Colonic mucosa (tissue), 4 donors: ENCODE results near the gene LDB3. TPM values are rescaled to one million over a fixed set of nuclear protein-coding genes. Genes with fewer than 3 reads are reported as not detected.
A peak's percentile ranks its signal among the peaks of the same experiment; 100 is the strongest.

Experiments
- DNase-seq: peaks from one replicate; pipeline ENCODE4 v3.0.0-alpha.2; 2020
- H3K27ac ChIP-seq: fragments of 200-600 bp; one replicate; pipeline ENCODE4 v1.8.0; 2021
- H3K27me3 ChIP-seq: fragments of 200-600 bp; one replicate; pipeline ENCODE4 v1.8.0; 2021
- H3K36me3 ChIP-seq: fragments of 200-600 bp; one replicate; pipeline ENCODE4 v1.8.0; 2021
- H3K4me1 ChIP-seq: fragments of 200-600 bp; one replicate; pipeline ENCODE4 v1.8.0; 2021; ENCODE audit warnings: mild to moderate bottlenecking
- H3K4me3 ChIP-seq: fragments of 200-600 bp; one replicate; pipeline ENCODE4 v1.8.0; 2021
- H3K9ac ChIP-seq, 2 donors: one replicate each; pipeline ENCODE4 v1.7.0; 2013; ENCODE audit warnings: control low read depth in 2 of 2, low read depth in 2 of 2, low read length in 2 of 2
- H3K9me3 ChIP-seq: fragments of 200-600 bp; one replicate; pipeline ENCODE4 v1.8.0; 2021
- intact Hi-C: fragments of 100-400 bp; cut with DNase I; formaldehyde crosslinking; loops from one replicate; pipeline ENCODE4 v1.14.1; 2022
- total RNA-seq, 2 donors: library from RNA; stranded (reverse); fragmentation: NEBNext Ultra II Directional in 1 of 2; extraction: Animal tissue kit (Norgen Biotek cat#: 25700) in 1 of 2; gene quantifications; one replicate each; pipeline ENCODE4 v1.2.1, GENCODE V29; 2021
- TF ChIP-seq, protein P1 (sequence below): fragments of 200-600 bp; IDR thresholded peaks from one replicate; pipeline ENCODE4 v1.8.0; 2022; ENCODE audit warnings: antibody characterized with exemption, mild to moderate bottlenecking
- donor health status: healthy.
- donor health status: DM: no; HTN: no; CAD: no.
- donor health status: DM: no; HTN: no; CAD: no.

The LDB3 gene
- total RNA-seq, 2 donors from 2014 or later: 0.72 to 4.7 TPM

DNA sequence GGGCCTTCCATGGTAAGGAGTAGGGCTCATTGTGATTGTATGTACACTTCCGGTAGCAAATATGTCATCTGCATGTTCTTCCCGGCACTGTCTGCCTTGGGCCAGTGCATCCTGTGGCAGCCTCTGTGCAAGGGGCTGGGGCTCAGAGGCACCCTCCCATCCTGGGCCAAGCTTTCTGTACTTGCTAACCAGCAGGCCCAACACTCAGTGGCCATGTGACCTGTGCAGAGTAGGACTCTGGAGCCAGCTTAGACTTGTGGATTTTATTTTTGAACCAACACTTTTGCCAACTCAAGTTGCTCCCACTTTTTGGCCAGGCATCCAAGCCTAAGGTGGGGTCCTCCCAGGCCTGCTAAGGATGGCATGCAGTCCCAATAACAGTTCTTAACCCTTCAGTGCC is 25.0 kb downstream of the LDB3 start:
- Histone ChIP-seq H3K4me1 (no peaks in the 10 kb centered on the region), H3K9me3 (no peaks in the 10 kb centered on the region), H3K27me3 (no peaks in the 10 kb centered on the region), H3K27ac (no peak overlapping the region), H3K36me3 (no peaks in the 10 kb centered on the region), H3K9ac (no peak overlapping the region), H3K4me3 (no peak overlapping the region)
- DNase-seq: no peak
- intact Hi-C loops: loop anchor here (2.0 to 5.0 kb wide), 2 partner anchors 206 to 264 kb away; partner anchors contain the start of genes MMRN2 and SNCG
- TF ChIP-seq, protein P1, sequence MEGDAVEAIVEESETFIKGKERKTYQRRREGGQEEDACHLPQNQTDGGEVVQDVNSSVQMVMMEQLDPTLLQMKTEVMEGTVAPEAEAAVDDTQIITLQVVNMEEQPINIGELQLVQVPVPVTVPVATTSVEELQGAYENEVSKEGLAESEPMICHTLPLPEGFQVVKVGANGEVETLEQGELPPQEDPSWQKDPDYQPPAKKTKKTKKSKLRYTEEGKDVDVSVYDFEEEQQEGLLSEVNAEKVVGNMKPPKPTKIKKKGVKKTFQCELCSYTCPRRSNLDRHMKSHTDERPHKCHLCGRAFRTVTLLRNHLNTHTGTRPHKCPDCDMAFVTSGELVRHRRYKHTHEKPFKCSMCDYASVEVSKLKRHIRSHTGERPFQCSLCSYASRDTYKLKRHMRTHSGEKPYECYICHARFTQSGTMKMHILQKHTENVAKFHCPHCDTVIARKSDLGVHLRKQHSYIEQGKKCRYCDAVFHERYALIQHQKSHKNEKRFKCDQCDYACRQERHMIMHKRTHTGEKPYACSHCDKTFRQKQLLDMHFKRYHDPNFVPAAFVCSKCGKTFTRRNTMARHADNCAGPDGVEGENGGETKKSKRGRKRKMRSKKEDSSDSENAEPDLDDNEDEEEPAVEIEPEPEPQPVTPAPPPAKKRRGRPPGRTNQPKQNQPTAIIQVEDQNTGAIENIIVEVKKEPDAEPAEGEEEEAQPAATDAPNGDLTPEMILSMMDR: no peak

- intact Hi-C loops: loop anchor here (2.0 to 5.0 kb wide), 2 partner anchors 205 to 263 kb away; partner anchors contain the start of genes MMRN2 and SNCG
- no peak overlapping the region for H3K27ac ChIP-seq
- DNase-seq: peak; percentile 62
- no peaks in the 10 kb centered on the region for H3K4me1 ChIP-seq
- H3K36me3 ChIP-seq: no peaks in the 10 kb centered on the region
- no peaks in the 10 kb centered on the region for H3K27me3 ChIP-seq
- no peaks in the 10 kb centered on the region for H3K9me3 ChIP-seq
- TF ChIP-seq, protein P1: peak; percentile 63
- no peak overlapping the region for H3K4me3 ChIP-seq
- H3K9ac ChIP-seq: no peak overlapping the region
Observed at GRCh38 chr10:86693721-86694369, 25.5 kb downstream of the LDB3 start.

DNA sequence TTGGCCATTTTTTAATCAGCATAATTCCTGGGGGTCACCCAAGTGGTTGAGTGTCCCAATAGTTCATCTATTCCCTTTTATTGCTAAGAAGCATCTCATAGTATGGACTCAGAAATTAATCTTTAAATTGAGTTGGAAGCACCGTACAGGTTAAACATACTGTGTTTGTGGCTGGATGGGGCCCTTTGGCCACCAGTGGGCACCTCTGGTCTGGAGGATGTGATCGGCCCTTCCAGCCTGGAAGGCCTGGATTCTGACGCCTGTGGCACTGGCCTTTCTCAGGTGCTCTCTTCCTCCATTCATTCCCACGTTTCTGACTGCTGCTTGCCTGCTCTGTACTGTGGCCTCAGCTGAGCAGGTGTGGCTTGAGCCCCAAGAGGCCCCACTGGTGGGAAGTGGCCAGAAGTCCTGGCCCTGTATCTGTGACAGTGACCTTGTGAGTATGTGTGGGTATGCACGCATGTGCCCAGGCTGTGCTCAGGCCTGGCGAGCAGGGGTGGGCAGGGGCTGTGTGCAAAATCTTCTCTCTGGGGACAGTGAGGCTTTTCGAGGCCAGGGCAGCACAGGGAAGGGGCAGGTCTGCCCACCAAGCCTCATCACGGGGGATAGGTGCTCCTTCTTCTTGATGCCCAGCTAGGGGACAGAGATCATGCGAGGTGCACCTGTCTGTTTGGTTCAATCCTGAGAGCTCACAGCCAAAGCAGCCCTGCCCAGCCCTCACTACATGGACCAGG is 30.1 kb downstream of the LDB3 start:
- Histone ChIP-seq H3K27me3 (no peaks in the 10 kb centered on the region), H3K27ac (no peak overlapping the region), H3K9me3 (no peaks in the 10 kb centered on the region), H3K9ac (no peak overlapping the region), H3K4me3 (no peak overlapping the region), H3K36me3 (no peaks in the 10 kb centered on the region), H3K4me1 (no peaks in the 10 kb centered on the region)
- intact Hi-C loops: no loop called here
- TF ChIP-seq, protein P1: no peak
- DNase-seq: no peak

DNA sequence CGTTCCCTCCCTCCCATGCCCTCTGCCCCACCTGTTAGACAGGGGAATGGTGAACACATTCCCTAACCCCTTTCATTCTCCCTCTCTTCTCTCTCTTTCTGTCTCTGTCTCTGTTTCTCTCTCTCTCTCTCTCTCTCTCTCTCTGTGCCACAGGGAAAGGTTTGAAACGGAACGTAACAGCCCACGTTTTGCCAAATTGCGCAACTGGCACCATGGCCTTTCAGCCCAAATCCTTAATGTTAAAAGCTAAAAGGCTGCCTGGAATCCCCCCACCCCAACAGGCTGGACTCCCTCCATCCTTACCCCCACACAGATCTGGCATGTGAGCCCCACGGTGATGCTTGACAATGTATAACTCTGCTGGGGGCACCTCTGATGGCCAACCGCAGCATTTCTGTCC is 30.8 kb downstream of the LDB3 start:
- DNase-seq: no peak
- no peaks in the 10 kb centered on the region for H3K9me3 ChIP-seq
- no peaks in the 10 kb centered on the region for H3K4me1 ChIP-seq
- H3K4me3 ChIP-seq: no peak overlapping the region
- H3K9ac ChIP-seq: no peak overlapping the region
- no peaks in the 10 kb centered on the region for H3K36me3 ChIP-seq
- intact Hi-C loops: no loop called here
- no peaks in the 10 kb centered on the region for H3K27me3 ChIP-seq
- H3K27ac ChIP-seq: no peak overlapping the region
- TF ChIP-seq, protein P1: no peak

DNA sequence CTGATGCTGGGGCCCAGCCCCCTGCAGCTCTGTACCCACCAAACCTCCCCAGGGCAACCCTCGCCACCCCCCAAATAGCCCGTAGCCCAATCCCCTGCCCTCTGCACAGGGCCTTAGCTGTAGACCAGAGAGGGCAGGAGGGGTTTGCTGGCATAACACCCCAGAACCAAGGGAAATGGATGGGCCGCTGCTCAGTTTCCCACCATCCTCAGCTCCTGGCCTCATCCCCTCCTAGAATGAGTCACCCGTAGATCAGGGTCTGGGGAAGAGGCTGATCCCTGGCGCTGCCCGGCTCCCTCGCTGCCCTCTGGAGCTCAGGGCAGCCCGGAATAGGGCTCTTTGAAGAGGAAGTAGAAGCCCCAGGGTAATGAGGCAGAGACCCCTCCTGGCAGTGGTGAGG is 31.2 kb downstream of the LDB3 start:
- Histone ChIP-seq H3K9me3 (no peaks in the 10 kb centered on the region), H3K27ac (no peak overlapping the region), H3K4me1 (no peaks in the 10 kb centered on the region), H3K36me3 (no peaks in the 10 kb centered on the region), H3K9ac (no peak overlapping the region), H3K27me3 (no peaks in the 10 kb centered on the region), H3K4me3 (no peak overlapping the region)
- TF ChIP-seq, protein P1: no peak
- intact Hi-C loops: no loop called here
- no peak for DNase-seq
